Sigmoid colon (tissue), 4 donors: ENCODE results near the gene ERFL.

Experiments
- CTCF ChIP-seq, 4 experiments: fragments of 450-650 bp in 3 of 4; fragments of 200-600 bp in 1 of 4; IDR thresholded peaks; one replicate each; pipeline ENCODE4 v1.5.1; 2016 to 2019; ENCODE audit warnings: antibody characterized with exemption in 4 of 4, mild to moderate bottlenecking in 3 of 4, moderate library complexity in 2 of 4
- POLR2A ChIP-seq, 2 donors: fragments of 450-650 bp; IDR thresholded peaks; one replicate each; pipeline ENCODE4 v1.6.1; 2016; ENCODE audit warnings: antibody characterized with exemption in 2 of 2, mild to moderate bottlenecking in 2 of 2, moderate library complexity in 2 of 2
- POLR2AphosphoS5 ChIP-seq, 4 donors: sonication (generic); formaldehyde crosslinking; IDR thresholded peaks; one replicate each; pipeline ENCODE4 v1.6.1; 2017; ENCODE audit warnings: antibody characterized with exemption in 4 of 4

GRCh38 chr19:41936961-41937360 is 8.7 kb upstream of the ERFL start:
- TF ChIP-seq POLR2AphosphoS5 (IDR thresholded peaks at IDR 0.05) (no peak), CTCF (IDR thresholded peaks at IDR 0.05) (no peak), POLR2A (IDR thresholded peaks at IDR 0.05) (no peak)
